ENCODE results near the gene TYSND1. TPM values are rescaled to one million over a fixed set of nuclear protein-coding genes. Genes with fewer than 3 reads are reported as not detected.

The TYSND1 gene
- total and polyA plus RNA-seq, 2 of the 13 experiments (the other 11 are each of a cell fraction or from before 2014, with no cell fraction given): 3.3 to 8.9 TPM

- TF ChIP-seq ZXDC (CRISPR knock-in tag; IDR thresholded peaks at IDR 0.05) (no peak), PHF8 (CRISPR knock-in tag; IDR thresholded peaks at IDR 0.05) (no peak), MTA3 (CRISPR knock-in tag; IDR thresholded peaks at IDR 0.05) (no peak), RERE (CRISPR knock-in tag; IDR thresholded peaks at IDR 0.05; ENCODE audit: low read depth) (no peak), ZNF615 (CRISPR knock-in tag; IDR thresholded peaks at IDR 0.05; ENCODE audit: borderline replicate concordance) (no peak), AHR (CRISPR knock-in tag; IDR thresholded peaks at IDR 0.05) (no peak), SSRP1 (CRISPR knock-in tag; IDR thresholded peaks at IDR 0.05) (peak; percentile 72; the same call in 1 of the 2 replicates), ZSCAN31 (CRISPR knock-in tag; IDR thresholded peaks at IDR 0.05; ENCODE audit: low read depth) (peak; percentile 54; the same call in 1 of the 2 replicates), FUBP1 (CRISPR knock-in tag; IDR thresholded peaks at IDR 0.05; ENCODE audit: borderline replicate concordance) (no peak), SMARCE1 (IDR thresholded peaks at IDR 0.05; ENCODE audit: borderline replicate concordance) (no peak), STAG1 (CRISPR knock-in tag; IDR thresholded peaks at IDR 0.05) (peak; percentile 7; the same call in 1 of the 2 replicates), MEIS2 (CRISPR knock-in tag; IDR thresholded peaks at IDR 0.05) (peak; percentile 59; the same call in 1 of the 2 replicates), RARA (CRISPR knock-in tag; IDR thresholded peaks at IDR 0.05) (peak; percentile 68), THAP7 (CRISPR knock-in tag; IDR thresholded peaks at IDR 0.05) (no peak)
Measured at GRCh38 chr10:70109064-70109729, 37.3 kb downstream of the TYSND1 start (continued).

Data from HepG2 (cell line).